ENCODE data around the gene OVCA2.

DNA sequence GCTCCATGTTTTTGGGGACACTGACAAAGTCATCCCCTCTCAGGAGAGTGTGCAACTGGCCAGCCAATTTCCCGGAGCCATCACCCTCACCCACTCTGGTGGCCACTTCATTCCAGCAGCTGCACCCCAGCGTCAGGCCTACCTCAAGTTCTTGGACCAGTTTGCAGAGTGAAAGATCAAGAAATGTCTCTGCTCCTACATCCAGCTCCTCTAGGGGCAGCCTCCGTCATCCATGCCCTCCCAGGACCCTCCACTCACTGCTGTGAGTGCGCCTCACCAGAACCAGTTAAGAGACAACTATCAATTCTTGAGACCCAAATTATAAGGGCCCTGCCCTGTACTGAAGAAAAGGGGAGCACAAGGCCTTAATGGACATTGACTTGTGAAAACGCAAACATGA, 1.1 kb downstream of the OVCA2 start:
- TF ChIP-seq, protein P1, sequence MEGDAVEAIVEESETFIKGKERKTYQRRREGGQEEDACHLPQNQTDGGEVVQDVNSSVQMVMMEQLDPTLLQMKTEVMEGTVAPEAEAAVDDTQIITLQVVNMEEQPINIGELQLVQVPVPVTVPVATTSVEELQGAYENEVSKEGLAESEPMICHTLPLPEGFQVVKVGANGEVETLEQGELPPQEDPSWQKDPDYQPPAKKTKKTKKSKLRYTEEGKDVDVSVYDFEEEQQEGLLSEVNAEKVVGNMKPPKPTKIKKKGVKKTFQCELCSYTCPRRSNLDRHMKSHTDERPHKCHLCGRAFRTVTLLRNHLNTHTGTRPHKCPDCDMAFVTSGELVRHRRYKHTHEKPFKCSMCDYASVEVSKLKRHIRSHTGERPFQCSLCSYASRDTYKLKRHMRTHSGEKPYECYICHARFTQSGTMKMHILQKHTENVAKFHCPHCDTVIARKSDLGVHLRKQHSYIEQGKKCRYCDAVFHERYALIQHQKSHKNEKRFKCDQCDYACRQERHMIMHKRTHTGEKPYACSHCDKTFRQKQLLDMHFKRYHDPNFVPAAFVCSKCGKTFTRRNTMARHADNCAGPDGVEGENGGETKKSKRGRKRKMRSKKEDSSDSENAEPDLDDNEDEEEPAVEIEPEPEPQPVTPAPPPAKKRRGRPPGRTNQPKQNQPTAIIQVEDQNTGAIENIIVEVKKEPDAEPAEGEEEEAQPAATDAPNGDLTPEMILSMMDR (IDR thresholded peaks at IDR 0.05; ENCODE audit: insufficient read depth, low read length, poor library complexity, severe bottlenecking) = no peak
- no peak for TF ChIP-seq EZH2phosphoT487 (conservative IDR thresholded peaks at IDR 0.05; ENCODE audit: low read length)

All from SU-DHL-6 (cell line).